ENCODE results near the gene KRT74. TPM values are rescaled to one million over a fixed set of nuclear protein-coding genes. Genes with fewer than 3 reads are reported as not detected.

Gene KRT74
- total RNA-seq, 1 donor from 2014 or later: not detected

DNA sequence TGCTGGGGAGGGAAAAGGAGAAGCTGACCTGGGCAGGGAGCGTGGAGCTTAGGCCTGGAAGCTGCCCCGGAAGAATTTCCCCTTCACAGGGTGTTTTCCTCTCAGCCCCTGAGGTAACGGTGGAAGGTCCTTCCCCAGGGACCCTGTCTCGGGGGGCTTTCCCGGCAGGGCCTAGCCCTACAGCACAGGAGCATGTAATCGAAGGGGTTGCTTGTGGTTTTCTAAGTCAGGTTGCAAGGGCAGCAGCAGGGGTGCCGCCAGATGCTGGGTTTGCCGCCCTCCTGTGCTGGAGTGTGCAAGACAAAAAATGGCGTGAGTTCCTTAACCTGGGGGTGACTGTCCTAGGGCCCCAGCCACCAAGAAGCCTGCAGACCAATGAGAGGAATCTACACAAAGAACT is 1.6 kb upstream of the KRT74 start:
- no peak for DNase-seq (ENCODE audit: low read depth in 2 of 2)

DNA sequence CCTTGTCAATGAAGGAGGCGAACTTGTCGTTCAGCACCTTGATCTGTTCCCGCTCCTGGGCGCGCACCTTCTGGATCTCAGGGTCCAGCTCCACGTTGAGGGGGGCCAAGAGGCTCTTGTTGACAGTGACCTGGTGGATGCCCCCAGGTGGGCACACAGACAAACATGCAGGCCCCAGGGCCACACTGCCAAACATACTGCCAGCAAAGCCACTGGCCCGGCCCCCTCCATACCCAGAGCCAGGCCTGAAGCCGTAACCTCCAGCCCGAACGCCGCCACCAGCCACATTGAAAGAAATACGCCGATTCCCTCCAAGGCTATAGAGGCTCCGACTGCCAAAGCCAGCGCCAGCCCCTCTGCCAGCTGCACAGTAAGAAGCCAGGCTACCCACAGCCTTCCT is 337 bp downstream of the KRT74 start:
- no peak for DNase-seq (ENCODE audit: low read depth in 2 of 2)

DNA sequence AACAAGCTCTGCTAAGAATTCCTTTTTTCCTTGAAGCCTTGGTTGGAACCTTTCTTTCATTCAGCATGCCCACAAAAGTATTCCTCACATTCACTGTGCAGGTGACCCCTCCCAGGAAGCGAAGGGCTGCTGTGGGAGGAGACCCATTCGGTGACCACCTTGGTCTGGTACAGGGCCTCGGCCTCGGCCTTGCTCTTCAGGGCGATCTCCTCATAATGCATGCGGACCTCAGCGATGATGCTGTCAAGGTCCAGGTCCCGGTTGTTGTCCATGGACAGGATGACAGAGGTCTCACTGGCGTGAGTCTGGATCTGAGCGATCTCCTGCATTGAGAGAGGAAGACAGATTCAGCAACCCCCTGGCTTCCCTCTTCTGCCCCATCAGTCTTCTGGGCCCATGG is 3.1 kb downstream of the KRT74 start:
- DNase-seq (ENCODE audit: low read depth in 2 of 2): no peak

DNA sequence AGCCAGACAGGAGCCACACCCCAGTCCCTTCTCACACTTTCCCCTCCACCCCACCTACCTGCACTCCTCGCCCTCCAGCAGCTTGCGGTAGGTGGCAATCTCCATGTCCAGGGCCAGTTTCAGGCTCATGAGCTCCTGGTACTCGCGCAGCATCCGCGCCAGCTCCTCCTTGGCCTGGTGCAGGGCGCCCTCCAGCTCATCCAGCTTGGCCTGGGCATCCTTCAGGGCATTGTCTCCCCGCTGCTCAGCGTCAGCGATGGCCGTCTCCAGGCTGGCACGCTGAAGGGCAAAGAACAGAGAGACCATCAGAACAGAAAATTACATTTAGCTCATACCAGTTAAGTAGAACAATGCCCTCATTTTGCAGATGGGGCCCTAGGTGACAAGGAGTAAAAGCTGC is 5.5 kb downstream of the KRT74 start:
- no peak for DNase-seq (ENCODE audit: low read depth in 2 of 2)

DNA sequence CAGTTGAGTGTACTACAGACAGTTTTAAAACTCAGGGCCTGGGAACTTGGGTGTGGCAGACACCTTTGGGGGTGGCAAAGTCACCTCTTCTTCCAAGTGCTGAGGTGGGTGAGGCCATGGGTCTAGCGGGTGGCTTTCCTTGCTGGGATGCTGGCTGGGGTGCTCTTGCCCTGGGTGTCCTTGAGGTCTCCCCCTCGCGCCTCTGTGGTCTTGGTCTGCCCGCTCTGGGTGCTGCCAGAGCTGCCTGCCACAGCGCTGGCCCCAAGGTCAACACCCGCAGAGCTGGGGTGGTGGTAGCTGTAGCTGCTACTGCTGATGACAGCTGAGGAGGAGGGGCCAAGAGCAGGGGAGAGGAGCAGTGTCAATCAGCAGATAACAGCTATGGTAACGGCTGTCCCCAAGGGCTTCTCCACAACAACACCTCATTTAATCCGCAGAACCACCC is 6.8 kb downstream of the KRT74 start:
- no peak for DNase-seq (ENCODE audit: low read depth in 2 of 2)

DNA sequence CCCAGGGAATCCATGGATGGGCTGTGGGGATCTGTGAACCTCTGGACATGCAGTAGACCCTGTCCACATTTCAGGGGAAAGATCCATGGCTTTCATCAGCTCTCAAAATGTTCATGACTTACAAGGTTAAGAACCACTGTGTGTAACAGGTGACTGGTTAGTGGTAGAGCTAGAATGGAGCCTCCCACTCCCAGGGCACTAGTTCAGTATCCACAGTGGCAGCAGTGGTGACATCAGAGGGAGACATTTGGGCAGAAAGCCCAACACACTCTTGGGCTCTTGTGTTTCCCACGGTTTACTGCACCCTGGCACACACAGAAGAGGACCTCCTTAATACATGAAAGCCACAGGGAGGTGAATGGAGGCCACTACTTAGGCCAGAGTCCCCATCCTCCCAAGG is 9.1 kb downstream of the KRT74 start:
- no peak for DNase-seq (ENCODE audit: low read depth in 2 of 2)

DNA sequence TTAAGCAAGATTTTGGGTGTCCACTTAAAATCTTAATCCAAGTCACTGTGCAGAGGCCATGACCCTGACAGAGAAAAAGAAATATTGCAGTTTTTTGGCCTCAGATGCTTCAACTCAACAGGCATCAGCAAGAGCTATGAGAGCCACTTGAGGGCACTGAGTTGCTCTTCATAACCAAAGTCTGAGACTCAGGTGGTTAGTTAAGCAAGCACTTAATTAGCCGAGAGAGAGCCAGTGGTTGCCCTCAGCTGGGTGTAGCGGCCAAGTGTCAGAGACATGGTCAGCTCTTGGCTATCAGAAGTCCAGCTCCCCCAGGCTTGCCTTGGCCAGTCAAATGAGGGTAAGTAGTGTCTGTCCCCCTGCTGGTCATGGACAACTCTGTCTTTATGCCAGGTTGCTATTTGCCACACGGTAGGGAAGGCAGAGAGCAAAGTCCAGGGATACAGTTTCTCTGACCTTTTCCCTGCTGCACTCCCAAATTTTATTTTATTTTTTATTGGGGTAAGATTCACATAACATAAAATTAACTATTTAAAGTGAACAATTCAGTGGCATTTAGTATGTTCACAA is 11.7 kb downstream of the KRT74 start:
- peak in 1 of 2 donors; percentile 7 for DNase-seq (ENCODE audit: low read depth in 2 of 2)

DNA sequence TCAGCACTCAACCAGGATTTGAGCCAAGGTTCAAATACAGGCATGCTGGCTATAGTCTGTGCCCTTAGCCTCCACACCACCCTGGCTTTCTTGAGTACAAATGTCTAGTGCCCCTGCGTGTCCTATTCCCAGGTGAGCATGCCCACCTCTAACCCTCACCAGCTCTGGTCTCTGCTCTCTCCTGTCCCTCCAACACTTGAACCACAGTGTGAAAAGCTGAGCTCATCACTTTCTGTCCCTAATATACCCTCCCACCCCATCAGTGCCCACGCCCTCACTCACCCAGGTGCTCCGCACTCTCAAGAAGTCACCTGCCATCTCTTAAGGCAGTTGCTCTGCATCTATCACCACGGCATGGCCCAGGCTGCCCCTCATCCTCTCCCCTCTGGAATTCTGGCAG is 13.7 kb downstream of the KRT74 start:
- no peak for DNase-seq (ENCODE audit: low read depth in 2 of 2)

DNA sequence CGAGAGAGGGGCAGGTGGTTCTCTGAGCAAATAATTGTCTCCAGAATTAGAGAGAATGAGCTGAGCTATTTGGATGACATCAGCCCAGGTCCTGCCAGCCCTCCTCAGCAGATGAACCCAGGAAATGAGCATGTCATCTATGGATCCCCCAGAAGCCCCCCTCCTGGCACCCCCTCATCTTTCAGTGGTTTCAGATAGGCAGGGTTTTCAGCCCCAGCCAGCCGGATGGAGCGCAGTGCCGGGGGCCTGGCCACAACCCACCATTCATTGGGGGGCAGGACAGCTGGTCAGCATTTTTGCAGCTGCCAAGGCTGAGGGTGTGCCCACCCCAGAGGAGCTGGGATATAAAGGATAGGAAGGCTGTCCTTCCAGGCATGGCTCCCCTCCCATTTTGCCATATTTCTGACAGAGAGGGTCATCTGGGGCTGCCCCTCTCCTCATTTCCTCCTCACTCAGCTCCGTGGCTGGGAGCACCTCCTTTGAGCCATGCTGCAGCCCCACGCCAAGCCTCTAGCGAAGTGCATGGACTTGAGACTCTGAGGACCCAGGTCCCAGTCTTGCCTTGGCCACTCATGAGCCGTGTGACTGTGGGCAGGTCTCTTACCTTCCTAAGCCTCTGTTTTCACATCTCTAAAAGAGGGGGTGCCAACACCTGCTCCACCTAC is 14.7 kb downstream of the KRT74 start:
- no peak for DNase-seq (ENCODE audit: low read depth in 2 of 2)

DNA sequence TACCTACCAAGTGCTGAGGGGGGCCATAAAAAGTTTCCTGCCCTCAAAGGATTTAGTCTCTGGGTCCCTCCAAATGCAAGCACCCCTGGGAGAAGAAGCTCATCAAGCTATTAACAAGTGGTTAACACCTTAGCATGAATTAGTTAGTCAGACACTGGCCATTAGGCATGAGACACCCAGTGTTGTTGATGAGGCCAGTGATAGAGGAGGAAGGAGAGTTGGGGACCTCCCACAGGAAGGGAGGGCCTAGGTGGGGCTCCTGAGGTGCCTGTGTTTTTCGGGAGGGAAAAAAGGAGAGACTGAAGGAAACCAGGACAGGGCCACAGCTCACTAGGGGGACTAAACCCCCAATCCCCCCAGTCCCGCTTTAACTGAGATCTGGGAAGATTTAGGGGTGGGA is 16.2 kb downstream of the KRT74 start:
- DNase-seq (ENCODE audit: low read depth in 2 of 2): no peak

DNA sequence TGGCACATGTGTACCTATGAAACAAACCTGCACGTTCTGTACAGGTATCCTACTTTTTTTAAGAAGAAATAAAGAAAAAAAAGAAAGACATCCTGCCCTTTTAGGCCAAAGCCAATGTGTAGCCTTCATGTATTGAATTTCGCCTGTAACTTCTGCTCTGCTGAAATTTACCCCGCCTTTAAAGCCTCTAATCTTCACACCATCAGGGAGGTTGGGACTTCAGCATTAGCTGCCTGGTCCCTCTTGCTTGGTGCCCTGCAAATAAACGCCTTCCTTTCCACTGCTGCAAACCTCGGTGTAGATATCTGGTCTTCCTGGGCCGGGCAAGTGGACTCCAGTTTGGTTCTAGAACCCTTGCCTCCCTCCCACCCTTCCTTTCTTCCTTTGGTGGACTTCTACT is 18.1 kb downstream of the KRT74 start:
- no peak for DNase-seq (ENCODE audit: low read depth in 2 of 2)

DNA sequence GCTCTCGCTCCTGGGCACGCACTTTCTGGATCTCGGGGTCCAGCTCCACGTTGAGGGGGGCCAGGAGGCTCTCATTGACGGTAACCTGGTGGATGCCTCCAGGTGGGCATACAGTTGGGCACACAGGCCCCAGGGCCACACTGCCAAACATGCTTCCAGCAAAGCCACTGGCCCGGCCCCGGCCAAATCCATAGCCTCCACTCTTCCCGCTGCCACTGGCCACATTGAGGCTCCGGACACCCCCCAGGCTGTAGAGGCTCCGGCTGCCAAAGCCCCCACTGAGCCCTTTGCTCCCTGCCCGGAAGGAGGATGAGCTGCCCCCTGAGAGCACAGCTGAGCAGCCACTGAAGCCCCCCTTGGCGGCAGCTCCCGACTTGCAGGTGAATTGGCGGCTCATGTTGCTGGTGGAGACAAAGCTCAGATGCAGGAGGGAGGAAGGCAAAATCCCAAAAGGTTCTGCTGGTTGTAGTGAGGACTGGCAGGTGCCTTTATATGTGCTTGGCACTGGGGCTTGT is 20.9 kb downstream of the KRT74 start, which contains the start of gene KRT71:
TSS of gene KRT71 (minus strand) at position 465 of the 515 bp plus-strand sequence. CDS start at position 397, 68 bp downstream.
- no peak for DNase-seq (ENCODE audit: low read depth in 2 of 2)

DNA sequence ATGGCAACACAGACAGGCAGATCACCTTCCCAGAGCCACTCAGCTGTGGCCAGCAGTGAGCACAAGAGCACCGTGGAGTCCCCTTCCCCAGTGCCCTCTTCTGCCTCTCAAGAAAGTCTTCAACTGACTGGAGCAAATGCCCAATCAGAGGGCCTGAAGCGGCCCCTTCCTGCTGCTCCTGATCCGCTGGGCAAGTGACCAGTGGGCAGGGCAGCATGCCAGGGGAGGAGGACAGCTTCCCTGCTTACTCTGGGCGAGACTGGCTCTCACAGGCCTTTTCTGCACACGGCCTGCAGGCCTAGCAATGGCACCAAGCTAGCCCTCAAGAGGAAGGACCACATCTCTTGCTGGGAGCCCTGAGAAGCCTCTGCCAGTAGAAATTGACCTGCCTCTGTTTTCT is 21.6 kb downstream of the KRT74 start:
- no peak for DNase-seq (ENCODE audit: low read depth in 2 of 2)

DNA sequence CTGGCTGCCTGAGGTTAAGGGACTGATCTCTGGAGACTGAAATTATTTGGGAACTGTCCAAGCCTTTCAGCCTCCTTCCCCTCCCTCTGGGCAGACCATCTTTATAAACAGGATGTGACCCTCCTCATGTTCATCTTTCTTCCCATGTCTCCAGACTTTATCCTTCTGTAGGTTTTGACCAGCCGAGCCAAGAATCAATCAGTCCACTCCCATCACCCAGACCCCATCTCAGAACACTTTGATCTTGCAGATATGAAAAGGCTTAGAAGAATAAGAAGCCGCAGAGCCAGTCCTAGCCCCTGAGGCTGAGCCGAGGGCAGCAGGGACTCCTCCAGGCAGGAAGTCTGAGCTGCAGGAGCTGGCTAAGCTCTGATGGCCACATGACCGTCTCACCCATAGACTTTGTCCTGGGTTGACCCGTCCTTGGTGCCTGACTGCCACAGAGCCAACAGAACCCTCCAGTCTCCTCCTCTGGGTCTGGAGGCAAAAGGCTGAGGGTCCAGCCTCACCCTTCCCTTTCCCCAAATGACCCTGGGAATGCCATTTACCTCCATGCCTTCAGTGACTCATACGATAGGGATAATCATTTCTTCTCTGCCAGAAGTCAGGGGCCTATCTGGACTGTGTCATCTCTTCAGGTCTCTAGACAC is 22.3 kb downstream of the KRT74 start:
- DNase-seq (ENCODE audit: low read depth in 2 of 2): no peak

DNA sequence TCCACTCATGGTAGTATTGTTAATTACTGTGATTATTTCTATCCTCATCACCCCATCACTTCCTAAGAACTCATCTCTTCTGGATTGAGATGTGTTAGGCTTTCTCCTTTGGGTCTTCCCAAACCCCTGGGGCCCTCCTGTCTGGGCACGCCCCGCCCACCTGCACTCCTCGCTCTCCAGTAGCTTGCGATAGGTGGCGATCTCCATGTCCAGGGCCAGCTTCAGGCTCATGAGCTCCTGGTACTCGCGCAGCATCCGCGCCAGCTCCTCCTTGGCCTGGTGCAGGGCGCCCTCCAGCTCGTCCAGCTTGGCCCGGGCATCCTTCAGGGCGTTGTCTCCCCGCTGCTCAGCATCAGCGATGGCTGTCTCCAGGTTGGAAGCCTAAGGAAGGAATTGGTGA is 27.5 kb downstream of the KRT74 start:
- DNase-seq (ENCODE audit: low read depth in 2 of 2): no peak

DNA sequence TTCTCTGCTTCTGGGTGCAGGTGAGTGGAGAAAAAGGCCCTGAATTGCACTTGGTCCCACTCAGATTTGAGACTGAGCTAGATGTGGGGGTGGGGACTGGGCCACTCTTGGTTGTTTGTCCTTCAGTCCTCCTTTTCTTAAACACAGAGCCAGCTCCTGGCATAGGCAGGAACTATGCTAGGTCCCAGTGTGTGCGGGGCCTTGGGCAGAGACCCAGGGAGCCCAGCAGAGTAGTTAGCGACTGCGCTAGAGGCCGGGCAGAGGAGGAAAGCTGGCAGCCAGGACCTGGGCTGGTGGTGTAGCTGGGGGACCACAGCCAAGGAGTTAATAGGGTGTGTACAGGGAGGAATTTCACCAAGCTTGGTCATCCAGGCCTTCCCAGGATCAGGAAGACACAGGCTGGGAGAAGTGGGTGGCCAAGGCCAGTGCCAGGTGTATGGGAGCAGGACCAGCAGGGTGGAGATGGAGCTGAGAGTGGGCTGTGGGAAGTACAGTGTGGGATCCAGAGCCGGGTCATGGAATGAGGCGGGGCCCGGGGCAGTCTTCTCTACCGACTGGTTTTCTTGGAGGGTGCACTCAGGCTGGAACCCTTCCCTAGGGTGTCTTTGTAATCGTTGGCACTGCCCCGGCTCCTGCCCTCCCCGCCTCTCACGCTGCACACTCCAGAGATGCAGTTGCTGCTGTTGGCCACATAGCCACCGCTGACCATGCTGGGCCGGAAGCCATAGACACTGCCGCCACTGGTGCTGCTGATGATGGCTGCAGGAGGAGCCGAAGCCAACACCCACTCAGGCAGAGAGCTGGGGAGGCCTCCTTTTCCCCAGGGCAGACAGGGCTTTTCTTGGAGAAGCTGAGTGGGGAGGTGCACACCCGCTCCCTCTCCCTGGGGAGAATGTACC is 29.4 kb downstream of the KRT74 start:
- no peak for DNase-seq (ENCODE audit: low read depth in 2 of 2)

DNA sequence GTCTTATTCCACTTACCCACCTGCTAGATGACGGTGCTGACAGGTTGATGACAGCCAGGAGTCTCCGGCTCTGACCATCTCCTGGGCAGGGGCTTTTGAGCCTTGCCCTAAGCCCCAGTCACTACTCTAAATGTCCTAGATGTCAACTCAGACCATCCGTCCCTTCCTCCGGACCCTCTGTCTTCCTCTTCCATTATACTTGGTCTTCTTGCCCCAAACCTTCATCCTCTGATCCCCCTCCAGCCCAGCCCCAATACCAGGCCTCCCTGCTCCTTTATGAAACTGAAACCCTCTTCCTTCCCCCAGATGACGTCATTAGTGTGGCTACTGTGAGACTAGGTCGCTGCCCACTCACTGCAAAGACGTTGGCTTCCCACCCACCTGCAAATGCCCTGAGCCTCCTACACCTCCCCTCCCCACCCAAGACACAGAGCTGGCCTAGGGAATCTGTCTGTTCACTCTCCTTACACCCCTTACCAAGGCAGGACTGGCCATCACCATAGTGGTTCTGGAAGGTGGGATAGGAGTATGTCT is 30.8 kb downstream of the KRT74 start:
- no peak for DNase-seq (ENCODE audit: low read depth in 2 of 2)

DNA sequence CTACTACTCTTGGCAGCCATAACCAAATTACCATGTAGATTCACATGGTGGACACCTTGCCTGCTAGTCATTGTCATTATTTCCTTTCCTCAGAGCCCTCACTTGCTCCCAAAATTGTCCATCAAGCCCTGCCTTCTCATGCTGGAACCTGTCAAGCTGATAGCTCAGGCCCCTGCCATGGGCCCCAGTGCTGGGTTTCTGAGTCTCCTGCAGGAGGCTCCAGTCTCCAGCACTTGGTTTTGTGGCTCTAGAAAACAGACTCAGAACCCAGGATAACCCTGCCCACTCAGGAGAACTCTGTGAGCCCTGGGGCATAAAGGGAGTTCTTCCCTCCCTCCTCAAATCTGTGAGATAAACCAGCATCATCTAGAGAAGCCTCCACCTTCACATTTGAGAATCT is 31.5 kb downstream of the KRT74 start:
- no peak for DNase-seq (ENCODE audit: low read depth in 2 of 2)

DNA sequence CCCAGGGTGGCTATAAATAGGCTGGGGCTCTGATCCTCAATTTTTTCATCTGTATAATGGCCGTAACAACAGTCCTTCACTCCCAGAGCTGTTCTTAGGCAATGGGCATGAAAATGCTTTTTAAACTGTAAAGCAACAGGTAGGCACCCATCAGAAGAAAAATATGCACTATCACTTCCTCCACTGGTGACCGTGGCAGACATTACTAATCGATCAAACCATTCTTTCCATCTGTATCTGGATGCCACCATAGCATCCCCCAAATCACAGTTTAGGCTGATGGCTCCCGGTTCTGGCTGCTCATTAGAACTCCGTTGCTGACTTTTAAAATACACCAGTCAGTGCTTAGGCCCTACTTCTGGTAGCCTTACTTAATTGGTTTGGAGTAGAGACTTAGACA is 31.9 kb downstream of the KRT74 start:
- DNase-seq (ENCODE audit: low read depth in 2 of 2): no peak

DNA sequence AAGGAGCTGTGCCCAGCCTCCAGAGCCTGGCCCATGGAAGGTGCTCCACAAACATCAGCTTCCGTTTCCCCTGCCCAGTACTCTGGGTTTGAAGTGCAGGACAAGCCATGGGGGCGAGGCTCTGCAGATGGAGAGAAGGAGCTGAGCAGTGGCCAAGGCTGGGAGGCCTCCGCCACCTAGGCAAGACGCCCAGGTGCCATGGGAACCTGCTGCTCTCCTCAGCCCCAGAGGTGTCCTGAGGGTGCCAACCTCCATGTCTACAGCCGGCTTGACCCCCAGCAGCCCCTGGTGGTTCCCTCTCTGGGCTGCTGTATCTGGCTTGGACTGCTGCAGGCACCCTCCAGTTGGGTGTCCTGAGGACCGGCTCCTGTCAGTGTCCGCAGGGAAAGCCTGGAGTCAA is 33.1 kb downstream of the KRT74 start:
- DNase-seq (ENCODE audit: low read depth in 2 of 2): no peak

DNA sequence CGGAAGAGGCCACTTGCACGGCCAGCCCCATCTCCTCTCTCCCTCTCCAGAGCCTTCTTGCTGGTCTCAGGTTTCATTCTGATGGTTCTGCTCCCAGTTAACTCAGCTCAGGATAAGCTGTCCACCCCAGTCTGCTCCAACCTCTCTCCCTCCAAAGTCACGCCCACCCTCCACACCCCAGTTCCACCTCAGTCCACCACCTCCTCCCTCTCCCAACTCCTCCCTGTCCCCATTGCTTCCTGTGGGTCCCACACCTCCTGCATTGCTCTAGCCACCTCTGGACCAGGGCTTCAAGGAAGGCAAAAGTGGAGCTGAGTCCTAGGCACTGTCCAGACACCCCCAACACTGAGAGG is 33.8 kb downstream of the KRT74 start:
- no peak for DNase-seq (ENCODE audit: low read depth in 2 of 2)

All from dermis microvascular lymphatic vessel endothelial cell (primary cell).